HG03039 (cell line): Measurements from ENCODE around the gene GRHL1.
"Not testable (repeated sequence)": the region's sequence is repeated elsewhere in the genome, so short reads cannot be mapped to it uniquely, and the experiment has no call there.

Experiments
- ATAC-seq: cut with Tn5 transposase; IDR thresholded peaks from one replicate; pipeline ENCODE4 v1.9.1; 2021; ENCODE audit warnings: mild to moderate bottlenecking, moderate library complexity; ENCODE audit not compliant: unreplicated experiment

GRHL1 gene

DNA sequence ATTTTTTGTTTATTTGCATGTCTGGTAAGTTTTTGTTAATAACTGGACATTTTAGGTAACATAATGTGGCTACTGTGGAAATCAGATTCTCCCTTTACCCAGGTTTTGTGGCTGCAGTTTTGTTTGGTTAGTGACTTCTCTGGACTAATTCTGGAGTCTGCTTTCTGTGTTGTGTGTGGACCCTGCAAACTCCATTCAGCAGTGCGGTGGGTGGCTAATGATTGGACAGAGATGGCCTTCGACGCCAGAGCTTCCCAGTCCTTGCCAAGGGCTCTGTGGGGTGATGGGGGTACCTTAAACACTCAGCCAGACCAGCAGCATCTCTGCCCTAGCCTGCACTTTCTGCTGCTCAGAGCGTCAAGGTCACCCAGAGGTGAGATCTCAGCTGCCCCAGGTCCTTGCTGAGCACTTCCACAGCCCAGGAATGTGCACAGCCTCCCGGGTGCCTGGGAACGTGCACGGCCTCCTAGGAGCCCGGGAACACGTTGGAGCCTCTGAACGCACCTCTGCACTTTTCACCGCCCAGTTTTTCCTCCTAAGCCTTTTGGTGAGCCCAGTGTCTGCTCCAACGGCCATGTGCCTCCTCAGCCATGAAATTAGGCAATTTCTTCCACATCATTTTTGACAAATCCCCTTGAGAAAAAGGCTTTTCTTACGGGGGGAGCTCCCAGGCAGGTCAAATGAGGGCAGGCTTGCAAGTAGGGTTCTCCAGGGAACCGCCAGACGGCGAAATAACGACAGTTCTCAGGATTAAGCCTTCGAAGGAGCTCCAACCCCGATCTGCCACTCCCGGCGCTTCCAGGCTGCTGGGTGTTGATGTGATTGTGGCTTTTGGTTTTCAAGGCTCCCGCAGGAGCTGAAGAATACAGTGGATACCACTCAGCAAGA lies 56.7 kb downstream of the GRHL1 start:
- no peak for ATAC-seq

- ATAC-seq: no peak
Measured at GRCh38 chr2:10008809-10009176, 57.3 kb downstream of the GRHL1 start.

DNA sequence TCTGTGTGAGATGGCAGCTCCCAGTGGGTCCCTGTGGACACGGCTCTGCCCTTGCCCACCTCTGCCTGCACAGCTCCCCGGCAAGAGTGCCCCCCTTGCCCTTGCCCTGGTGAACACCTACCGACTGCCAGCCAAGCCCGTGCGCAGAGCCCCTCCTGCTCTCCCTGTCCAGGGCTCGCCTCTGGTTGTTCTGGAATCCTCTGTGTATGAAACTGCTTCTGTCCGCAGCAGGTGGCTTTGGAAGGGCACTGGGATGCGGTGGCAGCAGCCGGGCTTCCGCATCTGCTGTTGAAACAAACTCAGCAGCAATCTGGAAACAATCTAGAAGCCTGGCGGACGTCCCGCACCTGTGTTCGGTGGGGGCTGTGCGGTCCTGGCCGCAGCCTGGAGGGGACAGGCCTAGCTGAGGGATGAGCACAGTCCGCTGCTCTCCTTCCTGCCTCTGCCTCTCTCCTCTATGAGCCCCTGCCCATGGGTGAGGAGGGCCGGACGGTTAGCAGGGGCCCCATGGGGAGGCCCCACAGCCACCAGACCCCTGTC lies 57.8 kb downstream of the GRHL1 start:
- no peak for ATAC-seq

- no peak for ATAC-seq
Measured at GRCh38 chr2:10009811-10010781, 58.6 kb downstream of the GRHL1 start.

GRCh38 chr2:10010861-10011605 lies 59.5 kb downstream of the GRHL1 start:
- ATAC-seq: not testable (repeated sequence)

DNA sequence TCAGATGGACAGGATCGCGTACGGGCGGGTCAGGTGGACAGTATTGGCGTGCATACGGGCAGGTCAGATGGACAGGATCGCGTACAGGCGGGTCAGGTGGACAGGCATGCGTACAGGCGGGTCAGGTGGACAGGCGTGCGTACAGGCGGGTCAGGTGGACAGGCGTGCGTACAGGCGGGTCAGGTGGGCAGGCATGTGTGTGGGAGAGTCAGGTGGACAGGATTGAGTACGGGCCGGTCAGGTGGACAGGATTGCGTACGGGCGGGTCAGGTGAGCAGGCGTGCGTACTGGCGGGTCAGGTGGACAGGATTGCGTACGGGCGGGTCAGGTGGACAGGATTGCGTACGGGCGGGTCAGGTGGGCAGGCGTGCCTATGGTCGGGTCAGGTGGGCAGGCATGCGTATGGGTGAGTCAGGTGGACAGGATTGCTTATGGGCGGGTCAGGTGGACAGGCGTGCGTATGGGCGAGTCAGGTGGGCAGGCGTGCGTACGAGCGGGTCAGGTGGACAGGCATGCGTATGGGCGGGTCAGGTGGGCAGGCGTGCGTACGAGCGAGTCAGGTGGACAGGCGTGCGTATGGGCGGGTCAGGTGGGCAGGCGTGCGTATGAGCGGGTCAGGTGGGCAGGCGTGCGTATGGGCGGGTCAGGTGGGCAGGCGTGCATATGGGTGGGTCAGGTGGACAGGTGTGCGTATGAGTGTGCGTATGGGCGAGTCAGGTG lies 60.3 kb downstream of the GRHL1 start:
- ATAC-seq: not testable (repeated sequence)

- ATAC-seq: not testable (repeated sequence)
Measured at GRCh38 chr2:10012366-10012962, 61.0 kb downstream of the GRHL1 start.

DNA sequence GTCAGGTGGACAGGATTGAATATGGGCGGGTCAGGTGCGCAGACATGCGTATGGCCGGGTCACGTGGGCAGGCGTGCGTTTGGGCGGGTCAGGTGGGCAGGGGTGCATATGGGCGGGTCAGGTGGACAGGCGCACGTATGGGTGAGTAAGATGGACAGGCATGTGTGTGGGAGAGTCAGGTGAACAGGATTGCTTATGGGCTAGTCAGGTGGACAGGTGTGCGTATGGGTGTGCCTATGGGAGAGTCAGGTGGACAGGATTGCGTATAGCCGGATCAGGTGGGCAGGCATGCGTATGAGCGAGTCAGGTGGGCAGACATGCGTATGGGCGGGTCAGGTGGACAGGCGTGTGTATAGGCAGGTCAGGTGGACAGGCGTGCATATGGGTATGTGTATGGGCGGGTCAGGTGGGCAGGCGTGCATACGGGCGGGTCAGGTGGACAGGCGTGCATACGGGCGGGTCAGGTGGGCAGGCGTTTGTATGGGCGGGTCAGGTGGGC lies 61.5 kb downstream of the GRHL1 start:
- ATAC-seq: no peak

DNA sequence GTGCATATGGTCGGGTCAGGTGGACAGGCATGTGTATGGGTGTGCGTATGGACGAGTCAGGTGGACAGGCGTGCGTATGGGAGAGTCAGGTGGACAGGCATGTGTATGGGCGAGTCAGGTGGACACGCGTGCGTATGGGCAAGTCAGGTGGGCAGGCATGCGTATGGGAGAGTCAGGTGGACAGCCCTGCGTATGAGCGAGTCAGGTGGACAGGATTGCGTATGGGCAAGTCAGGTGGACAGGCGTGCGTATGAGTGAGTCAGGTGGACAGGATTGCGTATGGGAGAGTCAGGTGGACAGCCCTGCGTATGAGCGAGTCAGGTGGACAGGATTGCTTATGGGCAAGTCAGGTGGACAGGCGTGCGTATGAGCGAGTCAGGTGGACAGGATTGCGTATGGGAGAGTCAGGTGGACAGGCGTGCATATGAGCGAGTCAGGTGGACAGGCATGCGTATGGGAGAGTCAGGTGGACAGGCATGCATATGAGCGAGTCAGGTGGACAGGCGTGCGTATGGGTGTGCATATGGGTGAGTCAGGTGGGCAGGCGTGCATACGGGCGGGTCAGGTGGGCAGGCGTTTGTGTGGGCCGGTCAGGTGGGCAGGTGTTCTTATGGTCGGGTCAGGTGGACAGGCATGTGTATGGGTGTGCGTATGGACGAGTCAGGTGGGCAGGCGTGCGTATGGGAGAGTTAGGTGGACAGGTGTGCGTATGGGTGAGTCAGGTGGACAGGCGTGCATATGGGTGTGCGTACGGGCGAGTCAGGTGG lies 62.3 kb downstream of the GRHL1 start:
- not testable (repeated sequence) for ATAC-seq

DNA sequence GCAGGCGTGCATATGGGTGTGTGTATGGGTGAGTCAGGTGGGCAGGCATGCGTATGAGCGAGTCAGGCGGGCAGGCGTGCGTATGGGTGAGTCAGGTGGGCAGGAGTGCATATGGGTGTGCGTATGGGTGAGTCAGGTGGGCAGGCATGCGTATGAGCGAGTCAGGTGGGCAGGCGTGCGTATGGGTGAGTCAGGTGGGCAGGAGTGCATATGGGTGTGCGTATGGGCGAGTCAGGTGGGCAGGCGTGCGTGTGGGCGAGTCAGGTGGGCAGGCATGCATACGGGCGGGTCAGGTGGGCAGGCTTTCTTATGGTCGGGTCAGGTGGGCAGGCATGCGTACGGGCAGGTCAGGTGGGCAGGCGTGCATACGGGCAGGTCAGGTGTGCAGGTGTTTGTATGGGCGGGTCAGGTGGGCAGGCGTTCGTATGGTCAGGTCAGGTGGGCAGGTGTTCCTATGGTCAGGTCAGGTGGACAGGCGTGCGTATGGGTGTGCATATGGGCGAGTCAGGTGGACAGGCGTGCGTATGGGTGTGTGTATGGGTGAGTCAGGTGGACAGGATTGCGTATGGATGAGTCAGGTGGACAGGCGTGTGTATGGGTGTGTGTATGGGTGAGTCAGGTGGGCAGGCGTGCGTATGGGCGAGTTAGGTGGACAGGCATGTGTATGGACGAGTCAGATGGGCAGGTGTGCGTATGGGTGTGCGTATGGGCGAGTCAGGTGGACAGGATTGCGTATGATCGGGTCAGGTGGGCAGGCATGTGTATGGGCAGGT lies 63.1 kb downstream of the GRHL1 start:
- ATAC-seq: no peak

- not testable (repeated sequence) for ATAC-seq
Measured at GRCh38 chr2:10015376-10015989, 64.0 kb downstream of the GRHL1 start.

GRCh38 chr2:10016001-10016801 lies 64.7 kb downstream of the GRHL1 start:
- ATAC-seq: no peak

DNA sequence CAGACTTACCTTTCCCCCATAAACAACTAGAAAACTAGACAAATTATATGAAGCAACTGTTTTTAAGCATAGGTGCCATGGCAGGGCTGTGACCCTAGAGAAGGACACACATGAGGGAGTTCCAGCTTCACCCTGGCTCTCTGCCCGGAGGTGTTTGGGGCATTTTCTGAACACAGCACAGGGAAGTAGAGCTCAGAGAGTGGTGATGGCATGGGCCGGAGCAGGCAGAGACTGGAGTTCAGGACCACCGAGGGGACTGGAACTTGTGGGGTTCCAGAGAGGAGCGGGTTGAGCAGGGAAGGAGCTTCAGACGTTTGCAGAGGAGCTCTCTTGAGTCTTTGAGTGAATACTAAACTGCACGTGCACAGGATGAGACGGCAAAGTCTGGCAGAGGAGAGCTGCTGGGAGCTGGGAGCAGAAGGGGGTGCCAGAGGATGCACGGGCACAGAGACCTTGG lies 65.3 kb downstream of the GRHL1 start:
- no peak for ATAC-seq

DNA sequence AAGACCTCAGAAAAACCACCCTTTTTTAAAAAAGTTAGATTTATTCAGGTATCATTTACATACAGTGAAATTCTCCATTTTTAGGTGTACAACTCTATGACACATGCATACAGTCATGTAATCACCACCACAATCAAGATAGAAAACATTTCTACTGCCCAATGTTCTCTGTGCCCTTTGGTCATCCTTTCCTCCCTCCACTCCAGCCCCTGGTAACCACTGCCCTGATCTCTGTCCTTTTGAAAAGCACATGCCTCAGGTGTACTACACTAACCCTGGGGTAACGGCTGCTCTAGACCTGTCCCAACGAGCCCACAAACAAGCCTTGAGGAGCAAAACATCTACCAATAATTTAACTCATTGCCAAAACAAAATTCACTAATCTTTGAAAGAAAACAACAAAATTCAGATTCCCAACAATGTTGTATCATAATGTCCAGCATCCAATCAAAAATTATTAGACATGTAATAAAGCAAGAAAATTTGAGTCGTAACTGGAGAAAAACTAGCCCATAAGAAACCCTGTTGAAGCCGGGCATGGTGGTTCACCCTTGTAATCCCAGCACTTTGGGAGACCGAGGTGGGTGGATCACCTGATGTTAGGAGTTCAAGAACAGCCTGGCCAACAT lies 65.9 kb downstream of the GRHL1 start:
- no peak for ATAC-seq

DNA sequence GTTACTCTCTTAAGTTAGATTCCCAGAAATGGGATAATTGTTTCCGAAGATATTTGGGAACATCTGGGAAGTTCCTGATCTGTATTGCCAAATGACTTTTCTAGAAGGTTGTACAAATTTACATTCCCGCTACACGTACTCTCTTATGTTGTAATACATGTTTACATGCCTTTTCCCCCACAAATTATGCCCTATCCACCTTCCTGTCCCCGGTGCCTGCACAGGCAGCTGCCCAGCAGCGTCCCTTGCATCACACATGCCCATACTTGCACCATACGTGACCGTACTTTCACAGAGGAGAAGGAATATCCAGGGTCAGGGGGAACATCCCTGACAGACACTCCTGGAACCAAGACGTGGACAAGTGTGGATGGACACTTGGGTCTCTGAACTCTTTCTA lies 67.7 kb downstream of the GRHL1 start:
- ATAC-seq: no peak
